Ovary (tissue), 9 donors: ENCODE measurements around the gene RAPGEF4. TPM values are rescaled to one million over a fixed set of nuclear protein-coding genes. Genes with fewer than 3 reads are reported as not detected.

ENCODE experiments used
- DNase-seq, 5 donors: peaks; one replicate each; pipeline ENCODE4 v3.0.0-alpha.2; 2019 to 2020
- H3K27ac ChIP-seq, 2 donors: fragments of 200-600 bp; one replicate each; pipeline versions ENCODE4 v1.5.1 to v1.8.0; 2019 to 2022
- H3K27me3 ChIP-seq: fragments of 200-600 bp; one replicate; pipeline ENCODE4 v1.8.0; 2022
- H3K36me3 ChIP-seq: fragments of 200-600 bp; sonication (generic); one replicate; pipeline ENCODE4 v1.5.1; 2019
- H3K4me1 ChIP-seq: one replicate; pipeline ENCODE4 v1.8.1; 2013; ENCODE audit warnings: mild to moderate bottlenecking, moderate library complexity; ENCODE audit not compliant: insufficient read depth
- H3K4me3 ChIP-seq: fragments of 200-600 bp; sonication (generic); one replicate; pipeline ENCODE4 v1.5.1; 2017
- H3K9me3 ChIP-seq, 2 donors: fragments of 200-600 bp in 1 of 2; sonication (generic) in 1 of 2; one replicate each; pipeline versions ENCODE4 v1.5.1 to v1.8.1; 2013 to 2019; ENCODE audit warnings: mild to moderate bottlenecking in 1 of 2, moderate library complexity in 1 of 2
- EP300 ChIP-seq: sonication (generic); formaldehyde crosslinking; IDR thresholded peaks from one replicate; pipeline ENCODE4 v1.6.1; 2017; ENCODE audit warnings: antibody characterized with exemption
- POLR2A ChIP-seq: fragments of 450-650 bp; IDR thresholded peaks from one replicate; pipeline ENCODE4 v1.6.1; 2017; ENCODE audit warnings: antibody characterized with exemption, mild to moderate bottlenecking, moderate library complexity
- whole genome bisulfite sequencing, 3 donors: extraction: QIAGEN DNeasy Blood & Tissue Kit in 1 of 3; methylation state at CpG; one replicate each; pipeline versions ENCODE4 v1.1.5 to v1.1.7; 2013 to 2017; 5-methylcytosine and 5-hydroxymethylcytosine counted together
- intact Hi-C, 4 donors: fragments of 100-400 bp; cut with DNase I; formaldehyde crosslinking; loops; one replicate each; pipeline versions ENCODE4 v1.11.0 to v1.15.1; 2022 to 2023
- polyA plus RNA-seq, 2 donors: library from polyadenylated mRNA; stranded (reverse); fragments of 200-250 nt in 1 of 2; fragments of 350-450 nt in 1 of 2; fragmentation: Illumina TruSeq in 1 of 2; extraction: RNeasy Lipid Tissue Mini Kit (QIAGEN cat#74804) in 1 of 2; gene quantifications; one replicate each; pipeline ENCODE4 v1.2.3, GENCODE V29; 2013 to 2014
- total RNA-seq, 7 donors: library from RNA; depleted of rRNA in 2 of 7; stranded (reverse); fragments of >200 nt in 2 of 7; fragmentation: NEBNext Ultra II Directional in 3 of 7; extraction: Animal tissue kit (Norgen Biotek cat#: 25700) in 3 of 7; gene quantifications; one replicate each; pipeline versions ENCODE4 v1.1.0 to v1.2.4, GENCODE V29; 2016 to 2023
- TF ChIP-seq, protein P1 (sequence below), 3 donors: fragments of 450-650 bp in 2 of 3; fragments of 200-600 bp in 1 of 3; IDR thresholded peaks; one replicate each; pipeline versions ENCODE4 v1.5.1 to v1.8.0; 2016 to 2022; ENCODE audit warnings: antibody characterized with exemption in 3 of 3, mild to moderate bottlenecking in 1 of 3
- donor health status: DM: no; HTN: no; CAD: no; lungs with moderate emphysema.
- donor health status: DM: no; HTN: no; CAD: no.
- donor health status: Bipolar disorder and iron deficiency.
- donor health status: DM: yes; HTN: yes; CAD: no.
- donor health status: DM: no; HTN: no; CAD: no.
- donor health status: DM: yes; HTN: yes; CAD: no.

RAPGEF4 gene
- total and polyA plus RNA-seq, 9 donors = 6.8 to 24.6 (median 8.3) TPM

- TF ChIP-seq POLR2A = no peak
- no peak for TF ChIP-seq EP300
- TF ChIP-seq, protein P1, sequence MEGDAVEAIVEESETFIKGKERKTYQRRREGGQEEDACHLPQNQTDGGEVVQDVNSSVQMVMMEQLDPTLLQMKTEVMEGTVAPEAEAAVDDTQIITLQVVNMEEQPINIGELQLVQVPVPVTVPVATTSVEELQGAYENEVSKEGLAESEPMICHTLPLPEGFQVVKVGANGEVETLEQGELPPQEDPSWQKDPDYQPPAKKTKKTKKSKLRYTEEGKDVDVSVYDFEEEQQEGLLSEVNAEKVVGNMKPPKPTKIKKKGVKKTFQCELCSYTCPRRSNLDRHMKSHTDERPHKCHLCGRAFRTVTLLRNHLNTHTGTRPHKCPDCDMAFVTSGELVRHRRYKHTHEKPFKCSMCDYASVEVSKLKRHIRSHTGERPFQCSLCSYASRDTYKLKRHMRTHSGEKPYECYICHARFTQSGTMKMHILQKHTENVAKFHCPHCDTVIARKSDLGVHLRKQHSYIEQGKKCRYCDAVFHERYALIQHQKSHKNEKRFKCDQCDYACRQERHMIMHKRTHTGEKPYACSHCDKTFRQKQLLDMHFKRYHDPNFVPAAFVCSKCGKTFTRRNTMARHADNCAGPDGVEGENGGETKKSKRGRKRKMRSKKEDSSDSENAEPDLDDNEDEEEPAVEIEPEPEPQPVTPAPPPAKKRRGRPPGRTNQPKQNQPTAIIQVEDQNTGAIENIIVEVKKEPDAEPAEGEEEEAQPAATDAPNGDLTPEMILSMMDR (IDR thresholded peaks at IDR 0.05) = no peak
- H3K27me3 ChIP-seq = no peaks in the 10 kb centered on the region
- DNase-seq = no peak
- 48 to 68% (median 64%) methylated on average over 7 of the region's 7 CpGs for WGBS, 3 donors
- H3K4me1 ChIP-seq = no peaks in the 10 kb centered on the region
- H3K9me3 ChIP-seq = no peaks in the 10 kb centered on the region
- no peaks in the 10 kb centered on the region for H3K36me3 ChIP-seq
- intact Hi-C loops = no loop called here
- H3K4me3 ChIP-seq = no peak overlapping the region
- H3K27ac ChIP-seq = no peak overlapping the region
These were observed 159.2 kb downstream of the RAPGEF4 start for GRCh38 chr2:172894689-172895387.

DNA sequence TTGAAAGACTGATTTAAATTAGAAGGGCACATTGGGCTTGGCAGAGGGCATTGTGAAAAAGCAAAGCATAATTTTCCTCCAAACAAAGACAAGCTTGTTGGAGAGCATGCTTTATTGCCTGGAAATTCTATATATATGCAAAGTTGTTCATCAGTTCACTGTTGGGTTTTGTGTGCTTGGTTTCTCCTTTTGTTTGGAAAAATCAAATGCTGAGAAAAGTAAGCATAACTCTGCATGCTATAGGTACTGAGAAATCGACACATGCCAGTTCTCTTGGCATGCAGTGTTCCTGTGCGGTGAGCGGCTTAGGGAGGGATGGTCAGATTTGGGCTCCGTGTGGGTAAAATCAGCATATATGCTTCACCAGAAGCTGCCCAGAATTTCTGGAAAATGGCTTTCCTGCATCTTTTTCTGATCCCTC, 161.0 kb downstream of the RAPGEF4 start:
- TF ChIP-seq EP300 = no peak
- TF ChIP-seq POLR2A = no peak
- TF ChIP-seq, protein P1 (IDR thresholded peaks at IDR 0.05) = no peak
- Histone ChIP-seq H3K4me3 (no peak overlapping the region), H3K9me3 (no peaks in the 10 kb centered on the region), H3K4me1 (no peaks in the 10 kb centered on the region), H3K27ac (no peak overlapping the region), H3K27me3 (no peaks in the 10 kb centered on the region), H3K36me3 (no peaks in the 10 kb centered on the region)
- DNase-seq = no peak
- intact Hi-C loops = no loop called here
- WGBS, 3 donors = 89 to 92% (median 90%) methylated on average over 4 of the region's 4 CpGs

DNA sequence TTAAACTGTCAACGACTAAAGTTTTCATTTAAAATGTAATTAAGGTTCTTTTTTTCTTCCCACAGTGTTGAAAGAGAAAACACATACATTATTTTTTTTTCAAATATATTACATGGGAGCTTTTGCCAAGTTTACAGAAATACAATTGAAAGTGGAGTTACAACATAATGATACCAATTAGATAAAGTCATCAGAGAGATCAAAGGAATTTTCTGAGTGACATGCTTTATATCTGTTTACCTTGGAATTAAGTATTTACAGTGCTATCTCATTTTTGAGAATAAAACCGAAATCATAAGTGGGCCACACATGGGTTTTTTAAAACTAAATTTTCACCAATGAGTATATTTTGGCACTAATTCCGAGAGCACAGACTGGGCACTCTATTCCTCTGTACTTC, 165.2 kb downstream of the RAPGEF4 start:
- Histone ChIP-seq H3K9me3 (no peaks in the 10 kb centered on the region), H3K27ac (no peak overlapping the region), H3K36me3 (no peaks in the 10 kb centered on the region), H3K4me1 (no peaks in the 10 kb centered on the region), H3K27me3 (no peaks in the 10 kb centered on the region), H3K4me3 (no peak overlapping the region)
- 60 to 68% (median 66%) methylated on average over 3 of the region's 3 CpGs for WGBS, 3 donors
- DNase-seq = no peak
- intact Hi-C loops = no loop called here
- no peak for TF ChIP-seq POLR2A
- TF ChIP-seq, protein P1 (IDR thresholded peaks at IDR 0.05) = no peak
- TF ChIP-seq EP300 = no peak

GRCh38 chr2:172901913-172902312, 166.3 kb downstream of the RAPGEF4 start:
- TF ChIP-seq POLR2A (no peak), EP300 (no peak)
- TF ChIP-seq, protein P1 (IDR thresholded peaks at IDR 0.05) = no peak
- DNase-seq = no peak
- Histone ChIP-seq H3K4me3 (no peak overlapping the region), H3K27me3 (no peaks in the 10 kb centered on the region), H3K27ac (no peak overlapping the region), H3K9me3 (no peaks in the 10 kb centered on the region), H3K36me3 (no peaks in the 10 kb centered on the region), H3K4me1 (no peaks in the 10 kb centered on the region)
- intact Hi-C loops = no loop called here
- whole genome bisulfite sequencing, 3 donors = 89 to 91% (median 90%) methylated on average over 4 of the region's 4 CpGs
